Measurements from ENCODE around the gene HADHB.

GRCh38 chr2:26298638-26299393 is 54.1 kb downstream of the HADHB start:
- no peak for TF ChIP-seq EZH2 (IDR thresholded peaks at IDR 0.05; ENCODE audit: borderline replicate concordance)
- TF ChIP-seq, protein P1, sequence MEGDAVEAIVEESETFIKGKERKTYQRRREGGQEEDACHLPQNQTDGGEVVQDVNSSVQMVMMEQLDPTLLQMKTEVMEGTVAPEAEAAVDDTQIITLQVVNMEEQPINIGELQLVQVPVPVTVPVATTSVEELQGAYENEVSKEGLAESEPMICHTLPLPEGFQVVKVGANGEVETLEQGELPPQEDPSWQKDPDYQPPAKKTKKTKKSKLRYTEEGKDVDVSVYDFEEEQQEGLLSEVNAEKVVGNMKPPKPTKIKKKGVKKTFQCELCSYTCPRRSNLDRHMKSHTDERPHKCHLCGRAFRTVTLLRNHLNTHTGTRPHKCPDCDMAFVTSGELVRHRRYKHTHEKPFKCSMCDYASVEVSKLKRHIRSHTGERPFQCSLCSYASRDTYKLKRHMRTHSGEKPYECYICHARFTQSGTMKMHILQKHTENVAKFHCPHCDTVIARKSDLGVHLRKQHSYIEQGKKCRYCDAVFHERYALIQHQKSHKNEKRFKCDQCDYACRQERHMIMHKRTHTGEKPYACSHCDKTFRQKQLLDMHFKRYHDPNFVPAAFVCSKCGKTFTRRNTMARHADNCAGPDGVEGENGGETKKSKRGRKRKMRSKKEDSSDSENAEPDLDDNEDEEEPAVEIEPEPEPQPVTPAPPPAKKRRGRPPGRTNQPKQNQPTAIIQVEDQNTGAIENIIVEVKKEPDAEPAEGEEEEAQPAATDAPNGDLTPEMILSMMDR (IDR thresholded peaks at IDR 0.05; ENCODE audit: poor library complexity) = no peak
